GM23338 (cell line): Measurements from ENCODE around the gene PKP2. TPM values are rescaled to one million over a fixed set of nuclear protein-coding genes. Genes with fewer than 3 reads are reported as not detected.

Experiments
- ATAC-seq: fragments of 200-7000 bp; cut with Tn5 transposase; 3 replicates; pipeline ENCODE4 v1.9.1; 2020
- DNase-seq: peaks from one replicate; pipeline ENCODE4 v3.0.0-alpha.2; 2015; ENCODE audit warnings: low spot score
- H2AFZ ChIP-seq: fragments of 200-600 bp; sonication (generic); 2 replicates; pipeline ENCODE4 v1.8.0; 2016; ENCODE audit warnings: antibody characterized with exemption, mild to moderate bottlenecking, moderate library complexity
- H3F3A ChIP-seq: fragments of 200-600 bp; sonication (generic); replicated peaks from 2 replicates; pipeline ENCODE4 v1.8.0; 2017; ENCODE audit warnings: antibody characterized with exemption, mixed run types, low read depth
- H3K27ac ChIP-seq: fragments of 200-600 bp; sonication (generic); 2 replicates; pipeline ENCODE4 v1.6.1; 2016; ENCODE audit warnings: low read depth
- H3K27me3 ChIP-seq: fragments of 200-600 bp; sonication (generic); 2 replicates; pipeline ENCODE4 v1.8.0; 2016; ENCODE audit warnings: mild to moderate bottlenecking, mixed run types, moderate library complexity; ENCODE audit not compliant: insufficient read depth
- H3K36me3 ChIP-seq: fragments of 200-600 bp; sonication (generic); 2 replicates; pipeline ENCODE4 v1.8.0; 2016; ENCODE audit warnings: mild to moderate bottlenecking; ENCODE audit not compliant: insufficient read depth
- H3K4me1 ChIP-seq: fragments of 200-600 bp; sonication (generic); 2 replicates; pipeline ENCODE4 v1.8.0; 2016; ENCODE audit warnings: mild to moderate bottlenecking, moderate library complexity; ENCODE audit not compliant: insufficient read depth
- H3K4me2 ChIP-seq: fragments of 200-600 bp; sonication (generic); 2 replicates; pipeline ENCODE4 v1.7.1; 2017; ENCODE audit warnings: mixed run types
- H3K4me3 ChIP-seq: fragments of 200-600 bp; sonication (generic); 2 replicates; pipeline ENCODE4 v1.6.1; 2016; ENCODE audit warnings: mixed run types
- H3K79me2 ChIP-seq: fragments of 200-600 bp; sonication (generic); replicated peaks from 2 replicates; pipeline ENCODE4 v1.8.0; 2017; ENCODE audit warnings: mild to moderate bottlenecking; ENCODE audit not compliant: insufficient read depth
- H3K9me2 ChIP-seq: fragments of 200-600 bp; sonication (generic); 2 replicates; pipeline ENCODE4 v1.8.0; 2017; ENCODE audit not compliant: insufficient read depth
- H4K20me1 ChIP-seq: fragments of 200-600 bp; sonication (generic); replicated peaks from 2 replicates; pipeline ENCODE4 v1.8.0; 2017; ENCODE audit warnings: mild to moderate bottlenecking; ENCODE audit not compliant: insufficient read depth
- H3K27ac Mint-ChIP-seq: 2 replicates; pipeline ENCODE4 v1.8.0; 2020; ENCODE audit warnings: inconsistent platforms, mild to moderate bottlenecking, moderate library complexity, mixed read lengths
- H3K27me3 Mint-ChIP-seq: 3 replicates; pipeline ENCODE4 v1.8.0; 2022; ENCODE audit warnings: low read depth, mild to moderate bottlenecking, moderate library complexity, mixed read lengths, inconsistent platforms; ENCODE audit not compliant: insufficient read depth, poor library complexity
- H3K36me3 Mint-ChIP-seq: 3 replicates; pipeline ENCODE4 v1.8.0; 2021; ENCODE audit warnings: low read depth, mild to moderate bottlenecking, inconsistent platforms, moderate library complexity, mixed read lengths
- H3K4me1 Mint-ChIP-seq: 3 replicates; pipeline ENCODE4 v1.8.0; 2020; ENCODE audit warnings: mild to moderate bottlenecking, inconsistent platforms, mixed read lengths
- H3K4me3 Mint-ChIP-seq: 3 replicates; pipeline ENCODE4 v1.8.0; 2021; ENCODE audit warnings: moderate library complexity, mild to moderate bottlenecking, inconsistent platforms, mixed read lengths
- H3K9me3 Mint-ChIP-seq: 3 replicates; pipeline ENCODE4 v1.8.0; 2020; ENCODE audit warnings: moderate library complexity, mild to moderate bottlenecking, inconsistent platforms, mixed read lengths
- CTCF ChIP-seq, 2 experiments: fragments of 200-600 bp in 1 of 2; sonication (generic) in 1 of 2; conservative IDR thresholded peaks; 2 replicates each; pipeline versions ENCODE4 v1.5.1 to v1.6.1; 2016 to 2017; ENCODE audit warnings: antibody characterized with exemption in 2 of 2, low read depth in 2 of 2, mild to moderate bottlenecking in 2 of 2, moderate library complexity in 1 of 2
- ETS1 ChIP-seq: IDR thresholded peaks from 2 replicates; pipeline ENCODE4 v1.6.1; 2016; ENCODE audit warnings: antibody characterized with exemption
- EZH2phosphoT487 ChIP-seq: fragments of 200-600 bp; sonication (generic); IDR thresholded peaks from one replicate; pipeline ENCODE4 v1.8.1; 2018; ENCODE audit warnings: antibody characterized with exemption; ENCODE audit not compliant: unreplicated experiment
- JUNB ChIP-seq: IDR thresholded peaks from one replicate; pipeline ENCODE4 v1.6.1; 2016; ENCODE audit warnings: antibody characterized with exemption; ENCODE audit not compliant: unreplicated experiment
- NANOG ChIP-seq: IDR thresholded peaks from 2 replicates; pipeline ENCODE4 v1.6.1; 2016; ENCODE audit warnings: antibody characterized with exemption, borderline replicate concordance
- REST ChIP-seq: IDR thresholded peaks from one replicate; pipeline ENCODE4 v1.6.1; 2018; ENCODE audit warnings: antibody characterized with exemption; ENCODE audit not compliant: unreplicated experiment
- ZNF114 ChIP-seq: fragments of 250-450 bp; sonication (Bioruptor Pico); IDR thresholded peaks from 2 replicates; pipeline ENCODE4 v1.5.0; 2020; ENCODE audit warnings: mild to moderate bottlenecking, moderate library complexity
- ZNF331 ChIP-seq: fragments of 250-450 bp; sonication (Bioruptor Pico); IDR thresholded peaks from 2 replicates; pipeline ENCODE4 v1.5.0; 2020; ENCODE audit warnings: low read depth, mild to moderate bottlenecking, moderate library complexity
- ZNF462 ChIP-seq: fragments of 250-450 bp; sonication (Bioruptor Pico); IDR thresholded peaks from 2 replicates; pipeline ENCODE4 v1.5.0; 2020; ENCODE audit warnings: mild to moderate bottlenecking, moderate library complexity
- polyA plus RNA-seq: library from polyadenylated mRNA; unstranded; fragments of >200 nt; fragmentation: Nextera tagmentation; extraction: Ambion mirVana; gene quantifications from 2 replicates; pipeline ENCODE4 v1.2.1, GENCODE V29; 2016
- total RNA-seq: library from RNA; depleted of rRNA; stranded (reverse); fragments of >200 nt; shearing (Covaris generic); gene quantifications from 2 replicates; pipeline ENCODE4 v1.2.3, GENCODE V29; 2014

PKP2 gene
- total and polyA plus RNA-seq, 2 experiments from 2014 or later, result 24.6 to 47.6 TPM

- no peak overlapping the region for H3K4me3 Mint-ChIP-seq
- Histone ChIP-seq H3K9me2 (no peaks in the 10 kb centered on the region), H3K79me2 (peaks cover 6% of the 10 kb centered on the region), H3K4me1 (peaks cover 10% of the 10 kb centered on the region; the same call in 1 of the 2 replicates), H2AFZ (no peak overlapping the region), H3K27ac (0 out of 2 replicates have a peak overlapping the region, but pooled peaks have one; percentile 12), H4K20me1 (no peaks in the 10 kb centered on the region), H3K4me3 (no peak overlapping the region), H3K4me2 (no peak overlapping the region), H3K36me3 (peaks cover 4% of the 10 kb centered on the region; the same call in 1 of the 2 replicates), H3F3A (no peaks in the 10 kb centered on the region), H3K27me3 (no peaks in the 10 kb centered on the region)
- peaks cover 18% of the 10 kb centered on the region; the same call in 2 of the 3 replicates for H3K4me1 Mint-ChIP-seq
- no peak for TF ChIP-seq CTCF (conservative IDR thresholded peaks at IDR 0.05; ENCODE audit: low read depth in 2 of 2)
- TF ChIP-seq ETS1, result no peak
- no peak for TF ChIP-seq ZNF331 (CRISPR knock-in tag)
- TF ChIP-seq ZNF114 (CRISPR knock-in tag), result no peak
- no peaks in the 10 kb centered on the region for H3K9me3 Mint-ChIP-seq
- H3K27ac Mint-ChIP-seq, result no peak overlapping the region
- no peak for ATAC-seq
- peaks cover 4% of the 10 kb centered on the region; the same call in 1 of the 3 replicates for H3K36me3 Mint-ChIP-seq
- DNase-seq, result no peak
- H3K27me3 Mint-ChIP-seq, result peaks cover 7% of the 10 kb centered on the region
Measured at GRCh38 chr12:32854716-32855115, 41.9 kb downstream of the PKP2 start.

GRCh38 chr12:32854097-32854496 lies 42.5 kb downstream of the PKP2 start:
- Histone ChIP-seq H2AFZ (no peak overlapping the region), H3K4me1 (peaks cover 10% of the 10 kb centered on the region; the same call in 1 of the 2 replicates), H3K27me3 (no peaks in the 10 kb centered on the region), H4K20me1 (no peaks in the 10 kb centered on the region), H3K4me3 (no peak overlapping the region), H3K4me2 (no peak overlapping the region), H3K36me3 (peaks cover 9% of the 10 kb centered on the region; the same call in 1 of the 2 replicates), H3K9me2 (no peaks in the 10 kb centered on the region), H3F3A (no peaks in the 10 kb centered on the region), H3K27ac (0 out of 2 replicates have a peak overlapping the region, but pooled peaks have one; percentile 12), H3K79me2 (no peaks in the 10 kb centered on the region; the same call in 1 of the 2 replicates)
- H3K9me3 Mint-ChIP-seq, result no peaks in the 10 kb centered on the region
- no peak overlapping the region for H3K27ac Mint-ChIP-seq
- peaks cover 18% of the 10 kb centered on the region; the same call in 2 of the 3 replicates for H3K4me1 Mint-ChIP-seq
- DNase-seq, result no peak
- no peak overlapping the region for H3K4me3 Mint-ChIP-seq
- ATAC-seq, result no peak
- peaks cover 7% of the 10 kb centered on the region for H3K27me3 Mint-ChIP-seq
- peaks cover 9% of the 10 kb centered on the region; the same call in 2 of the 3 replicates for H3K36me3 Mint-ChIP-seq
- TF ChIP-seq REST, result no peak
- TF ChIP-seq NANOG, result no peak
- no peak for TF ChIP-seq ZNF462 (CRISPR knock-in tag)
- TF ChIP-seq JUNB, result no peak
- no peak for TF ChIP-seq EZH2phosphoT487
- TF ChIP-seq ZNF331 (CRISPR knock-in tag), result no peak
